Neural cell (in vitro differentiated cells): ENCODE measurements around the gene S100A8.

Experiments used
- EP300 ChIP-seq: fragments of 450-650 bp; conservative IDR thresholded peaks from 2 replicates; pipeline ENCODE4 v1.6.1; 2014; ENCODE audit warnings: antibody characterized with exemption, mild to moderate bottlenecking, moderate library complexity; ENCODE audit not compliant: poor library complexity, severe bottlenecking
- MXI1 ChIP-seq: fragments of 450-650 bp; conservative IDR thresholded peaks from 2 replicates; pipeline ENCODE4 v1.6.1; 2014; ENCODE audit warnings: antibody characterized with exemption, mild to moderate bottlenecking; ENCODE audit not compliant: poor library complexity, severe bottlenecking
- POLR2AphosphoS5 ChIP-seq: IDR thresholded peaks from 2 replicates; pipeline ENCODE4 v1.6.1; 2012
- RAD21 ChIP-seq: fragments of 450-650 bp; conservative IDR thresholded peaks from 2 replicates; pipeline ENCODE4 v1.6.1; 2014; ENCODE audit warnings: antibody characterized with exemption, mild to moderate bottlenecking, moderate library complexity
- SMC3 ChIP-seq: fragments of 450-650 bp; conservative IDR thresholded peaks from 2 replicates; pipeline ENCODE4 v1.6.1; 2014; ENCODE audit warnings: antibody characterized with exemption, mild to moderate bottlenecking, moderate library complexity; ENCODE audit not compliant: poor library complexity
- TAF1 ChIP-seq: IDR thresholded peaks from 2 replicates; pipeline ENCODE4 v1.6.1; 2012; ENCODE audit warnings: low read depth
- TF ChIP-seq, protein P1 (sequence below): fragments of 450-650 bp; IDR thresholded peaks from 2 replicates; pipeline ENCODE4 v1.5.1; 2014; ENCODE audit warnings: antibody characterized with exemption, mild to moderate bottlenecking, moderate library complexity; ENCODE audit not compliant: poor library complexity, severe bottlenecking
- TF ChIP-seq, protein P2 (sequence below): IDR thresholded peaks from 2 replicates; pipeline ENCODE4 v1.6.1; 2012; ENCODE audit warnings: borderline replicate concordance

GRCh38 chr1:153379591-153379990, 11.3 kb downstream of the S100A8 start:
- TF ChIP-seq, protein P1, sequence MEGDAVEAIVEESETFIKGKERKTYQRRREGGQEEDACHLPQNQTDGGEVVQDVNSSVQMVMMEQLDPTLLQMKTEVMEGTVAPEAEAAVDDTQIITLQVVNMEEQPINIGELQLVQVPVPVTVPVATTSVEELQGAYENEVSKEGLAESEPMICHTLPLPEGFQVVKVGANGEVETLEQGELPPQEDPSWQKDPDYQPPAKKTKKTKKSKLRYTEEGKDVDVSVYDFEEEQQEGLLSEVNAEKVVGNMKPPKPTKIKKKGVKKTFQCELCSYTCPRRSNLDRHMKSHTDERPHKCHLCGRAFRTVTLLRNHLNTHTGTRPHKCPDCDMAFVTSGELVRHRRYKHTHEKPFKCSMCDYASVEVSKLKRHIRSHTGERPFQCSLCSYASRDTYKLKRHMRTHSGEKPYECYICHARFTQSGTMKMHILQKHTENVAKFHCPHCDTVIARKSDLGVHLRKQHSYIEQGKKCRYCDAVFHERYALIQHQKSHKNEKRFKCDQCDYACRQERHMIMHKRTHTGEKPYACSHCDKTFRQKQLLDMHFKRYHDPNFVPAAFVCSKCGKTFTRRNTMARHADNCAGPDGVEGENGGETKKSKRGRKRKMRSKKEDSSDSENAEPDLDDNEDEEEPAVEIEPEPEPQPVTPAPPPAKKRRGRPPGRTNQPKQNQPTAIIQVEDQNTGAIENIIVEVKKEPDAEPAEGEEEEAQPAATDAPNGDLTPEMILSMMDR = no peak
- TF ChIP-seq TAF1 (no peak), EP300 (no peak), POLR2AphosphoS5 (no peak), RAD21 (no peak), SMC3 (no peak), MXI1 (no peak)
- TF ChIP-seq, protein P2, sequence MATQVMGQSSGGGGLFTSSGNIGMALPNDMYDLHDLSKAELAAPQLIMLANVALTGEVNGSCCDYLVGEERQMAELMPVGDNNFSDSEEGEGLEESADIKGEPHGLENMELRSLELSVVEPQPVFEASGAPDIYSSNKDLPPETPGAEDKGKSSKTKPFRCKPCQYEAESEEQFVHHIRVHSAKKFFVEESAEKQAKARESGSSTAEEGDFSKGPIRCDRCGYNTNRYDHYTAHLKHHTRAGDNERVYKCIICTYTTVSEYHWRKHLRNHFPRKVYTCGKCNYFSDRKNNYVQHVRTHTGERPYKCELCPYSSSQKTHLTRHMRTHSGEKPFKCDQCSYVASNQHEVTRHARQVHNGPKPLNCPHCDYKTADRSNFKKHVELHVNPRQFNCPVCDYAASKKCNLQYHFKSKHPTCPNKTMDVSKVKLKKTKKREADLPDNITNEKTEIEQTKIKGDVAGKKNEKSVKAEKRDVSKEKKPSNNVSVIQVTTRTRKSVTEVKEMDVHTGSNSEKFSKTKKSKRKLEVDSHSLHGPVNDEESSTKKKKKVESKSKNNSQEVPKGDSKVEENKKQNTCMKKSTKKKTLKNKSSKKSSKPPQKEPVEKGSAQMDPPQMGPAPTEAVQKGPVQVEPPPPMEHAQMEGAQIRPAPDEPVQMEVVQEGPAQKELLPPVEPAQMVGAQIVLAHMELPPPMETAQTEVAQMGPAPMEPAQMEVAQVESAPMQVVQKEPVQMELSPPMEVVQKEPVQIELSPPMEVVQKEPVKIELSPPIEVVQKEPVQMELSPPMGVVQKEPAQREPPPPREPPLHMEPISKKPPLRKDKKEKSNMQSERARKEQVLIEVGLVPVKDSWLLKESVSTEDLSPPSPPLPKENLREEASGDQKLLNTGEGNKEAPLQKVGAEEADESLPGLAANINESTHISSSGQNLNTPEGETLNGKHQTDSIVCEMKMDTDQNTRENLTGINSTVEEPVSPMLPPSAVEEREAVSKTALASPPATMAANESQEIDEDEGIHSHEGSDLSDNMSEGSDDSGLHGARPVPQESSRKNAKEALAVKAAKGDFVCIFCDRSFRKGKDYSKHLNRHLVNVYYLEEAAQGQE = no peak
